GM19455 (cell line): ENCODE data around the gene IL31RA.
A peak's percentile ranks its signal among the peaks of the same experiment; 100 is the strongest.
"Not testable (repeated sequence)": the region's sequence is repeated elsewhere in the genome, so short reads cannot be mapped to it uniquely, and the experiment has no call there.

ENCODE experiments used
- ATAC-seq: cut with Tn5 transposase; IDR thresholded peaks from one replicate; pipeline ENCODE4 v1.9.1; 2021; ENCODE audit not compliant: unreplicated experiment

IL31RA gene

GRCh38 chr5:55923865-55924500, 72.8 kb downstream of the IL31RA start:
- no peak for ATAC-seq

- ATAC-seq, result no peak
These were observed 73.6 kb downstream of the IL31RA start for GRCh38 chr5:55924744-55925143.

DNA sequence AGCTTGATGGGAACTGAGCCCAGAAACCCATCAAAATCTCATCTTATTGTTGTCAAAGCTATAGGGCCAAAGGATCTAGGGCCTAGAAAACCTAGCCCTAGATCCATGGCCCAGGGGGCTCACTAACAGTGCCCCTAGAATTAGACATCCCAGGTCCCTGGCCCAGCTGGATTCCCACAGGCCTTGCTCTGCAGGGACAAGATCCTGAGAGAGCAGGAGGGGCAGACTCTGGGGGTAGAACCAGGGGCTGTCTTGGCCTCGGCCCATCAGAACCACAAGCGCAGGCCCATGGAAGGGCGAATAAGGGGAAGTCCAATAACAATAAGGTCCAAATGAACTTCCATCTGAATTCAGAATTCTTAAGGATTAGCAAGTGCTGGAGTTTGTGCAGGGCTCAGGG, 74.0 kb downstream of the IL31RA start:
- no peak for ATAC-seq

- ATAC-seq, result no peak
These were observed 74.6 kb downstream of the IL31RA start for GRCh38 chr5:55925712-55926111.

DNA sequence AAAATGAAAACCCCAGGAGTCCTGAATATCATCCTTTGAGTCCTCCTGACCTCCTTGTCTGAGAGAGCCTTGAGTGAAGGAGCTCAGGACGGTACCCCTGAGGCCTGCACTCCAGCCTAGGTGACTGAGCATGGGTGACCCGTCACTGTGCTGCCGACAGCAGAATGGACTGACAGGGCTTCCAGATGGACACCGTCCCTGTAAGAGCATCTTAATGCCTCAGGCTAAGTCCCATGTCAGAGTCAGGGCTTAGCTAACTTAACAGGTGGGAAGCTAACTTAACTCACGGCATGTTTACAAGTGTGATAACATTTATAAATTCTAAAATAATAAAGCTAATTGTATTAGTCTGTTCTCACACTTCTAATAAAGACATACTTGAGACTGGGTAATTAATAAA, 75.3 kb downstream of the IL31RA start:
- no peak for ATAC-seq

- no peak for ATAC-seq
These were observed 76.9 kb downstream of the IL31RA start for GRCh38 chr5:55927861-55928655.

GRCh38 chr5:55929020-55929799, 78.1 kb downstream of the IL31RA start:
- no peak for ATAC-seq

DNA sequence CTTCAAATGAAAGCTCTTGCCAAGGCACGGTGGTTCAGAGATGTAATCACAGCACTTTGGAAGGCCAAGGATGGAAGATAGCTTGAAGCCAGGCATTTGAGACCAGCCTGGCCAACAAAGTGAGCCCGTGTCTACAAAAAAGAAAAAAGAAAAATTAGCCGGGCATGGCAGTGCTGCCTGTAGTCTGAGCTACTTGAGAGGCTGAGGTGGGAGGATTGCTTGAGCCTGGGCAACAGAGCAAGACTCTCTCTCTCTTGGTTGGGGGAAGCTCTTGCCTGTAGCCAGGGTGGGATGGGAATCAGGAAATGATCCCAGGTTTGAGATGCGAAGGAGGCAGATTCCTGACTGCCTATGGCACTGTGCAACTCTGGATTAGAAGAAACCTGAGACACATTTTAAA, 81.5 kb downstream of the IL31RA start:
- ATAC-seq, result no peak

DNA sequence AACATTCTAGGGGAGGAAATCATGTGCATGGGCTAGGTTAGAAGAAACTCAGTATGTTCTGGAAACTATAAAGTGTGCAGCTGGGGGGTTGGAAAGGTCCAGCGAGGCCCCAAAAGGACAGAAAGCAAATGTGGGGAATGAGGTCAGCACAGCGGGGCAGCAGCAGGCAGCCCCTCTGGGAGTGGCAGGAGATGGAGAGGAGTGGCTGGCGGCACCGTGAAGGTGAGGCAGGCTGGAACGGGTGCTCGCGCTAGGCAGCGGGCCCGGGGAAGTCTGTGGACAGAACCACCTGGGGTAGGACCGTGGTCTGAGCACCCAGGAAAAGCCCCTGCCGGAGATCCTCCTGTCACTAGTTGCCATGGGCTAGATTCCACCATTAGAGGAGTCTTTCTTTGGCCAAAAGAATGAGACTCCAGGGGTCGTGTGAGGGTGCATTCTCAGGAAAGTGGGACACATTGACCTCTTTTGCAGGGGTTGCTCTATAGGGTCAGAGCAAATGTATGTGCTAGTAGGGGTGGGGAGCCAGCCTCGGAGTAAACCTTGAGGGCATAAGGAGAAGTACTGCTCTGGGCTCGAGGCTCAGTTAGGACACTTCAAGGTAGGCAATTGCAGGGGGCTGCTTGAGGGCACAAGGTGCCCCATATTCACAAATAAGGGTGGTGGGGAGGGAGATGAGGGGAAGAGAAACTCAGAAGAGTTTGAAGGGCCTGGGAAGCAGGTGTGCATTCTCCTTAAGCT, 82.4 kb downstream of the IL31RA start:
- no peak for ATAC-seq

- ATAC-seq, result no peak
These were observed 83.0 kb downstream of the IL31RA start for GRCh38 chr5:55934115-55934613.

- ATAC-seq, result no peak
These were observed 83.6 kb downstream of the IL31RA start for GRCh38 chr5:55934720-55935119.

DNA sequence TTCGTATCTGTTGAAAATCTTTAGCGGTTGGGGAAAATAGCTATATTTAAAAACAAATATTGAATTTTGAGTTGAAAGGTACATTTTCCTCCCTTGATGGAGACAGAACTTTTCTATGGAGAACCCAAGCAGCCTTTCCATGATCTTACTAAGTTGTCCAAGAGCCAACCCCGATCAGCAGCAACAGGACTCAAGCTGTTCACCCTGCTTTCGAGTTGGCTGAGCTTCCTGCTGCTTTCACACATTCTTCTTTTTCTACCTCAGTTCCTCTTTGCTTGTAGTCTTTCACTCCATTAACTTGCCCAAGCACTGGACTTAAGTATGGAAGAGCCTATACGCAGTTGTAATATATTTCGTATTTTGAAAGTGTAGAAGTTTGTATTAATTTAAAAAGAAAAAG, 84.2 kb downstream of the IL31RA start:
- ATAC-seq, result no peak

GRCh38 chr5:55936100-55936693, 85.0 kb downstream of the IL31RA start:
- ATAC-seq, result peak; percentile 66

GRCh38 chr5:55937598-55937997, 86.4 kb downstream of the IL31RA start:
- not testable (repeated sequence) for ATAC-seq

GRCh38 chr5:55941154-55941553, 90.0 kb downstream of the IL31RA start:
- not testable (repeated sequence) for ATAC-seq

DNA sequence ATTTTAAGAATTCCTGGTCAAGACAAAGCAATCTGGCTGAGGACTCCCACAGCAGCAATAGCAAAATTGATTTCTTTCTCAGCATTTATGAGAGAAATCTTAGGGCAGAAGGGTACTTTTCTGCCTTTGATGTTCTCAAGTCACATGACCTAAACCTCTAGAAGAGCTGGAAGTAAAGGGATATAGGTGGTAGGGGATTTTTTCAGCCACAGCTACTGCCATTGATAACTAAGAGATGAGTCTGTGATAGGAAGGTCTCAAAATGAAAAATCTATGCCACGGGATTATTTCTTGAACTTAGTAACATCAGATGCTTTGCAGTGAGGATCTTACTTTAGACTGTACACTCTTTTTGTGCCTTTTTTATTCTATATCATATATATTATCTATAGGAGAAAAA, 108.1 kb downstream of the IL31RA start:
- ATAC-seq, result no peak

- ATAC-seq, result no peak
These were observed 109.6 kb downstream of the IL31RA start for GRCh38 chr5:55960779-55961178.

- ATAC-seq, result no peak
These were observed 114.4 kb downstream of the IL31RA start for GRCh38 chr5:55965525-55965924.

- no peak for ATAC-seq
These were observed 115.1 kb downstream of the IL31RA start for GRCh38 chr5:55966284-55966683.

DNA sequence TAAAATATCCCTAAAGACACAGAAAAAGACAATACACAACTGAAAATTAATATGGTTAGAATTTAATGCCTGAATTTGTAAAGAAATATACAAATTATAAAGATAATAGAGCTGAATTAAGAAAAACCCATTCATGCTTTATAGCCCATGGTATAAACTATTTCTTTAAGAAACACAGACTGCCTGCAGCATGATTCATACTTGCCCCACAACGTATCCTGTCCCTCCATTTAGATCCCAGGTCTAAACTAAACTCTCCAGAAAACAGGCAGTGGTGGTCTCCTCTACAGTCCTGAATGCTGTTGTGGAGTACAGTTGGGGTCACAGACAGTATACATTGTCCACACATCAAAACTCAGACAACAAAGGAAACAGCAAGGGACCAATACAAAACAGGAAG, 118.8 kb downstream of the IL31RA start:
- ATAC-seq, result no peak
